HG02885 (cell line): ENCODE data around the gene MAP2K5.

ENCODE experiments used
- ATAC-seq: cut with Tn5 transposase; IDR thresholded peaks from one replicate; pipeline ENCODE4 v1.9.1; 2021; ENCODE audit warnings: mild to moderate bottlenecking; ENCODE audit not compliant: unreplicated experiment, poor library complexity

The MAP2K5 gene

GRCh38 chr15:67828278-67828968 lies 285.9 kb downstream of the MAP2K5 start:
- no peak for ATAC-seq

GRCh38 chr15:67828969-67829646 lies 286.6 kb downstream of the MAP2K5 start:
- no peak for ATAC-seq

GRCh38 chr15:67829647-67830504 lies 287.4 kb downstream of the MAP2K5 start:
- no peak for ATAC-seq

GRCh38 chr15:67831363-67831762 lies 288.9 kb downstream of the MAP2K5 start:
- ATAC-seq, result no peak

GRCh38 chr15:67832031-67832551 lies 289.6 kb downstream of the MAP2K5 start:
- ATAC-seq, result no peak

GRCh38 chr15:67832897-67833709 lies 290.6 kb downstream of the MAP2K5 start:
- no peak for ATAC-seq

GRCh38 chr15:67833710-67834511 lies 291.4 kb downstream of the MAP2K5 start:
- ATAC-seq, result no peak

- ATAC-seq, result no peak
Observed at GRCh38 chr15:67834581-67835296, 292.2 kb downstream of the MAP2K5 start.

- ATAC-seq, result no peak
Observed at GRCh38 chr15:67835297-67836133, 293.0 kb downstream of the MAP2K5 start.

- no peak for ATAC-seq
Observed at GRCh38 chr15:67836134-67836455, 293.6 kb downstream of the MAP2K5 start.

- no peak for ATAC-seq
Observed at GRCh38 chr15:67836477-67836876, 294.0 kb downstream of the MAP2K5 start.

GRCh38 chr15:67836955-67837354 lies 294.5 kb downstream of the MAP2K5 start:
- ATAC-seq, result no peak

- ATAC-seq, result no peak
Observed at GRCh38 chr15:67838789-67839332, 296.4 kb downstream of the MAP2K5 start.

GRCh38 chr15:67839499-67839928 lies 297.0 kb downstream of the MAP2K5 start:
- no peak for ATAC-seq

GRCh38 chr15:67839929-67840748 lies 297.6 kb downstream of the MAP2K5 start, which contains the start of gene RNU6-1:
RNU6-1 (minus strand) TSS chr15:67840045.
- ATAC-seq, result peak; percentile 83

- ATAC-seq, result no peak
Observed at GRCh38 chr15:67840749-67841512, 298.4 kb downstream of the MAP2K5 start.
